HepG2 (cell line): Measurements from ENCODE around the gene ZCRB1. TPM values are rescaled to one million over a fixed set of nuclear protein-coding genes. Genes with fewer than 3 reads are reported as not detected.

Source experiments
- FOXC1 ChIP-seq: sonication (generic); formaldehyde crosslinking; IDR thresholded peaks from 2 replicates; pipeline ENCODE4 v1.8.0; 2022; ENCODE audit warnings: mild to moderate bottlenecking, missing genetic modification reagents, borderline replicate concordance
- NRL ChIP-seq: sonication (generic); formaldehyde crosslinking; IDR thresholded peaks from 2 replicates; pipeline ENCODE4 v1.5.0; 2020; ENCODE audit warnings: missing genetic modification reagents, mild to moderate bottlenecking, moderate library complexity, borderline replicate concordance
- SNAPC4 ChIP-seq: sonication (generic); formaldehyde crosslinking; IDR thresholded peaks from 2 replicates; pipeline ENCODE4 v1.4.0; 2020; ENCODE audit warnings: mild to moderate bottlenecking, missing genetic modification reagents
- SOX13 ChIP-seq, 3 experiments: fragments of 450-650 bp in 1 of 3; sonication (generic) in 1 of 3; formaldehyde crosslinking in 1 of 3; IDR thresholded peaks in 2 of 3; conservative IDR thresholded peaks in 1 of 3; 2 replicates each; pipeline versions ENCODE4 v1.5.0 to v1.6.1; 2016 to 2020; ENCODE audit warnings: antibody characterized with exemption in 1 of 3, mild to moderate bottlenecking in 1 of 3, missing compliant biosample characterization in 1 of 3, missing genetic modification reagents in 1 of 3, moderate library complexity in 1 of 3
- ZFP36L2 ChIP-seq: sonication (generic); formaldehyde crosslinking; IDR thresholded peaks from 2 replicates; pipeline ENCODE4 v1.4.0; 2020; ENCODE audit warnings: missing genetic modification reagents
- ZHX2 ChIP-seq, 2 experiments: sonication (generic) in 1 of 2; formaldehyde crosslinking in 1 of 2; IDR thresholded peaks; 2 replicates each; pipeline versions ENCODE4 v1.6.1 to v1.9.0; 2014 to 2022; ENCODE audit warnings: antibody characterized with exemption in 1 of 2, borderline replicate concordance in 1 of 2, inconsistent platforms in 1 of 2, low read depth in 1 of 2, missing genetic modification reagents in 1 of 2
- ZNF138 ChIP-seq: sonication (generic); formaldehyde crosslinking; IDR thresholded peaks from 2 replicates; pipeline ENCODE4 v1.5.0; 2020; ENCODE audit warnings: mild to moderate bottlenecking, low read depth, missing genetic modification reagents
- ZNF224 ChIP-seq: sonication (generic); formaldehyde crosslinking; IDR thresholded peaks from 2 replicates; pipeline ENCODE4 v1.5.0; 2020; ENCODE audit warnings: mild to moderate bottlenecking, missing genetic modification reagents
- ZNF709 ChIP-seq: sonication (generic); formaldehyde crosslinking; IDR thresholded peaks from 2 replicates; pipeline ENCODE4 v1.5.0; 2020; ENCODE audit warnings: mild to moderate bottlenecking, missing genetic modification reagents
- ZNF747 ChIP-seq: sonication (generic); formaldehyde crosslinking; IDR thresholded peaks from 2 replicates; pipeline ENCODE4 v1.8.1; 2023; ENCODE audit warnings: missing genetic modification reagents, mild to moderate bottlenecking, borderline replicate concordance
- ZNF800 ChIP-seq: sonication (generic); formaldehyde crosslinking; IDR thresholded peaks from 2 replicates; pipeline ENCODE4 v1.4.0; 2020; ENCODE audit warnings: missing genetic modification reagents
- polyA plus RNA-seq, 8 experiments: library from polyadenylated mRNA; depleted of rRNA in 3 of 8; stranded (reverse) in 7 of 8; unstranded in 1 of 8; fragments of >200 nt; fragmentation: Illumina TruSeq in 4 of 8; extraction: Trizol in 4 of 8; gene quantifications; 2 replicates each; pipeline versions ENCODE4 v1.2.1 to v1.2.3, GENCODE V29; 2011 to 2016; ENCODE audit warnings: low read depth in 4 of 8, missing spikeins in 1 of 8, mixed read lengths in 1 of 8; ENCODE audit not compliant: insufficient read depth in 1 of 8
- total RNA-seq, 5 experiments: library from RNA; depleted of rRNA; stranded (reverse); fragments of >200 nt; fragmentation: Illumina TruSeq; extraction: Trizol; gene quantifications; 2 replicates each; pipeline ENCODE4 v1.2.3, GENCODE V29; 2016; ENCODE audit warnings: low read depth in 1 of 5

The ZCRB1 gene
- total and polyA plus RNA-seq, 2 of the 13 experiments (the other 11 are each of a cell fraction or from before 2014, with no cell fraction given): 43.5 to 49.8 TPM

GRCh38 chr12:42325653-42326474 lies at the start of gene ZCRB1, which contains the start of gene PPHLN1 (continued):
- TF ChIP-seq ZNF747 (CRISPR knock-in tag): peak; percentile 79; the same call in 1 of the 2 replicates
- no peak for TF ChIP-seq FOXC1 (CRISPR knock-in tag)
- no peak for TF ChIP-seq SOX13 (IDR thresholded peaks at IDR 0.05)
- TF ChIP-seq SOX13 (CRISPR knock-in tag; conservative IDR thresholded peaks at IDR 0.05 in 1 of 2, IDR thresholded peaks at IDR 0.05 in 1 of 2): peak in 1 of 2 experiments; percentile 50; a peak in 2 of 4 replicates
- peak; percentile 71; the same call in 1 of the 2 replicates for TF ChIP-seq SNAPC4 (CRISPR knock-in tag)
- peak; percentile 71; the same call in 1 of the 2 replicates for TF ChIP-seq ZHX2 (IDR thresholded peaks at IDR 0.05; ENCODE audit: low read depth)
- no peak for TF ChIP-seq ZHX2 (CRISPR knock-in tag; IDR thresholded peaks at IDR 0.05; ENCODE audit: borderline replicate concordance)
- peak; percentile 62; the same call in 1 of the 2 replicates for TF ChIP-seq NRL (CRISPR knock-in tag)
- TF ChIP-seq ZFP36L2 (CRISPR knock-in tag): no peak
- TF ChIP-seq ZNF138 (CRISPR knock-in tag): 0 out of 2 replicates have a peak, but pooled peaks have one; percentile 31
- TF ChIP-seq ZNF800: no peak
- TF ChIP-seq ZNF709 (CRISPR knock-in tag): peak; percentile 57; the same call in 1 of the 2 replicates
- TF ChIP-seq ZNF224 (CRISPR knock-in tag): peak; percentile 77; the same call in 1 of the 2 replicates
